Activated T-cell treated with anti-CD3 and anti-CD28 coated beads, Interleukin-2, amount 50 U/mL, for 1 hour (primary cell): ENCODE results near the gene C12orf50.
"Not testable (repeated sequence)": the region's sequence is repeated elsewhere in the genome, so short reads cannot be mapped to it uniquely, and the experiment has no call there.

Source experiments
- DNase-seq: peaks from one replicate; pipeline ENCODE4 v3.0.0-alpha.2; 2020

Gene C12orf50

DNA sequence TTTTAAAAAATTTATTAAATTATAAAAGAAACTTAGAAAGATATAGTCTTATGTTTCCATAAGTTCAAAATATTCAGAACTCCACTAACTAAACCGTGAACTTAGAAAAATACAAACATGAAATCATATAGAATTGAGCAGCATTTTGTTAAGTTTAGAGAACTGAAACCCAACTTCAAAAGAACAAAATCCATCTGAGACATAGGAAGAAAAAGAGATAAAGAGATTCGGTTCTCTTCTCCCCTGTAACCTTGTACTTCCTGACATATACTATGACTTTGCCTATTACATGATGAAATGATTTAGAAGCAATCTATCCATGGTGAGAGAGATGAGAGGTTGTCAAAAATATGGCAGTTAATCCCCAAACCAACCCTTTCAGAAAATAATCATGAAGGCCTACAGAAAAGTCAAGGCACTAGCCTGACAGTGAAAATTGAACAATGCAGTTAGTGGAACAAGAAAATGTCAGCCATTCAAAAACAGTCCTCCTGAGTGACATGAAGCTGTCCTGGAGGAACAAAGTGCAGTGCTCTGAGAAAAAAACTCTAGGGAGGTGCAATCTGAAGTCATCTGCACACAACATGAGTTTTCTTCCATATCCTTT lies 44.0 kb downstream of the C12orf50 start:
- DNase-seq: no peak

DNA sequence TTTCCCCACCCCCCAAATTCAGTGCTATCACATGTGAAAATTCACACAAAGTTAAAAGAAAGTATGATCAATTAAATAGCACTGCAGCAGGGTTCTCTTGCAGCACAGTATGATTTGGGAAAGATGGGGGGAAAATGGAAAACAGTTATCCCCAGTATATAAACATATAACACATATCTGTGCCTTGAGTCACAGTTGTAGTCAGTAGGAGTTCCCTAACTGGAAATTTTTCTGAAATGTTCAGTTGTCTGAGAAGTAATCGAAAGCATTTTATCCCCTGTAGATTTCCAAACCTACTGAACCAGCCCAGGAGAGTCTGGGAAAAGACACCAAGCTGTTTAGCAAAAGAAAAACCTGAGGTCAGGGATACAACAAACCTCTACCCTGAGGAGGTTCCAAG lies 47.0 kb downstream of the C12orf50 start:
- no peak for DNase-seq

DNA sequence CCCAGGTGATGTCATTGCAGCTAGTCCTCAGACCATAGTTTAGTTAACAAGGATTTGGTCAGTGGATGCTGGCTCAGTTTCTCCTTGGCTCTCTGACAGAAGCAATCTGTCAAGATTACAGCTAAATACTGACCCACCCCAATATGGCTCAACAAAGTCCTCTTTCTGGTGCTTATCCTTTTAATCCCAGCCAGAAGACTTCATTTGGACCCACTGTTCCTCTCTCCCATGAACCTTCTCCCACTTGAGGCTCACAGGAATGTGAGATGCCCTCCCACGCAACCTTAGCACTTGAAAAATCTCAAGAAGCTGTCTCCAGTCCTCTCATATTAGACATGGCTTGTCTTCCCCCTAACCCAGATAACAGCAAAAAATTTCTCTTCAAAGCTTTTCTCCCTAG lies 47.7 kb downstream of the C12orf50 start:
- no peak for DNase-seq

DNA sequence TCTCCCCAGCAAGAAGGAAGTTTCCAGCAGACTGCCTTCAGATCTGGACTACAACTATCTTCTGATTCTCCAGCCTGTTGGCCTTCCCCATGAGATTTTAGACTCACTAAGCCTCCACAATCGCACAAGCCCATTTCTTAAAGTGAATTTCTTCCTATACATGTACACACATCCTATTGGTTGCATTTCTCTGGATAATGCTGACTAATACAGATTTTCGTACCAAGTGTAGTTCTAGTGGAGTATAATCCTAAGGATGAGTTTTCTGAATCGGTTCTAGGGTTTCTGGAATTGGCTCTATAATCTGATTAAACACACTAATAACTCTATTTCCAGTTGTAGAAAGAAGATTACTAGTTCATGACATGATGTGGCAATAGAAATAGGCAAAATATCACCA lies 53.3 kb downstream of the C12orf50 start:
- no peak for DNase-seq

DNA sequence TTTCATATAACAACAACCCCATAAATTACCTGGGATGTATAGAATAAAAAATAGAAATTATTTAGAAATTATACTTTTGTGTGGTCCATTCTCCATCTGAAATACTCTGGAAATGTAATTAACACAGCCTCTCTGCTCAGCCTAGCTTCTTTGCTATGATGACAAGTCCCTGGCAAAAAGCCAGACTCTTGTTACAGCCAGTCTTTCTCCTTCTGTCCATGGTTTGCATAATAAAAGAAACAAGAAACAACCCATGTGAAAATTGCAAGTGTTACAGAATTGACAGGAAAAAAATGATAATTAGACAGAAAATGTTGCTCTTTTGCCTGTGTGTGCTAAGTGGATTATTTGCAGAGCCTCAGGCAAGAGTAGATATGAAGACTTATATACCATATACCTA lies 61.3 kb downstream of the C12orf50 start:
- no peak for DNase-seq

DNA sequence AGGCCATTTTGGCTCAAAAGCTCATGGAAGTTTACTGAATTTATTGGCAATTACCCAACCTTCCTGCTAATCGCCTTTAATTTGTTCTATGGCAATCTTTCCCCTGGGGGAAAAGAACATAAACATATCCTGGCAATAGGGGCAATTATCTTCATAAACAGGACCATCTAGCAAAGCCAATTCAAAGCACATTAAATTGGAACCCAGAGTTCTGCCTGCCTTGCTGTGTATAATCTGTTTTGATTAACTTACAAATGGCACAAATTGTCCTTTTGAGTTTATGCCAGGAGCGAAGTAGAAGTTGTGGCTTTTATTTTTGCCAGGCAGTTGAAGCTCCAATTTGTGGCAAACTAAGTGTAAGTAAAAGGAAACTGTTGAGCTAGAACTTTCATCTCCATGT lies 68.6 kb downstream of the C12orf50 start:
- no peak for DNase-seq

DNA sequence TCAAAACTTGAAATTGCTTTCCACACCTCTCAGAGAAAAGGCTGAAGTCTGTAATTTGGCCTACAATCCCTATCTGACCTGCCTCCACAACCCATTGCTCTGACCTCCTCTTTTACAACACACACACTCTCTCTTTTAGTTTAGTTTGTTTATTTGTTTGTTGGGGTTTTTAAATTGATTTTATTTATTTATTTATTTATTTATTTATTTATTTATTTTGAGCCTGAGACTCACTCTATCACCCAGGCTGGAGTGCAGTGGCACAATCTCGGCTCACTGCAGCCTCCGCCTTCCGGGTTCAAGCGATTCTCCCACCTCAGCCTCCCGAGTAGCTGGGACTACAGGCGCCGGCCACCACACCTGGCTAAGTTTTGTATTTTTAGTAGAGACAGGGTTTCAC lies 75.2 kb downstream of the C12orf50 start:
- DNase-seq: not testable (repeated sequence)

DNA sequence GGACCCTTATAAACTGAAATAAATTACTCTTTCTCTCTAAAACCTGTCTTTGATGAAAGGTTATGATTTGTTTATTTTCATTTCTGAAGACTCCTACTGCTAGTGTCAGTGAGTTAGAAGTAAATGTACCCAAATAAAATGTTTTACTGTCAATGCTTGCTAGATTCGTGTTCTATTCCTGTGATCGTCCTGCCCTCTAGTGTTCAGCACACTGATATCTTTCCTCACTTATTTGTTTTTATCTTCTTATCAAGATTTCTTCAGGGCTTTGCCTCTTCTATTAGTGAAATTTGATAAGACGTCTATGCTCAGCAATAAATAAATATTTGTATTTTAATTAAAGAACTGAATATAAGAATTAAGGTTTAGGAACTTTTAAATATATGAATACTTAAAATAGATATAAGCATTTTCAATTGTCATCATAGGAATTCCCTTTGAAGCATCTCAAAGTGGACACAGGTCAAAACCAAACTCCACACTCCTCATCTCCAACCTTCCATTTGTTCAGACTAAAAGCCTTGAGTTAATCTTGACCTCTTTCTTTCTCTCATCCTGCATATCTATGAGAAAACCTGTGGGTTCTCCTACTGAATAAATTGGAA lies 75.8 kb downstream of the C12orf50 start:
- DNase-seq: no peak

DNA sequence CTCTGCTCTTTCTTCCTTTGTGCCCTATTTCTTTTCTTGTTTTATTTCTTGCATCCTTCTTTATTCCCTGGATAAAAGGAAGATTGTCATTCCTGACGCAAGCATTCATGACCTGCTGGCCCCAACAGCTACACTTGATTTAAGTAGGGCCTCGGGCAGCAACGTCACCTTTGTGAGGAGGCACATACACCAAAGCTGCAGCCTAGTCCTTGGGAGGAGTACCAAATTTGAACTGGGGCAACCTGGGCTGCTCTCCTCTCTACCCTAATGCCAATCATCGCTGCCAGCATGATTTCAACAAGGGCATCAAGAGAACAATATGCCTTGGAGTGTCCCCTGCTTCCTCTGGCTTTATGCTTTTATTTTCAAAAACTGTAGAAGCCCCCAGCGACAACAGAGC lies 76.4 kb downstream of the C12orf50 start:
- DNase-seq: no peak

DNA sequence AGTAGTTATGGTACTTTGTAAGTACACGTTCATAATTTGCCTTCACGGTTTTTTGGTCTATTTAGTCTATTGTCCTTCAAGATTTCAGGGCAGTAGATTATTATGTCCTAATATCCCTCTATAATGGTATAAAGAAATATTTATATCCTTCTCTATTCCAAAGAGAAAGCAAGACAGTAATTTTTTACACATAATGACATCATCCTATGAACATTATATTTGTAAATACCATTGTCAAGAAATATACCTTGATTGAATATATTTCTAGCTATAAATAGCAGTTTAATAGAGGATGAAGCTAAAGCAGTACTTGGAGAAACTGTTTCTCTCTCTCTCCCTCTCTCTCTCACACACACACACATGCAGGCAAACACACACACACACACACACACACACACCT lies 77.0 kb downstream of the C12orf50 start:
- DNase-seq: no peak

DNA sequence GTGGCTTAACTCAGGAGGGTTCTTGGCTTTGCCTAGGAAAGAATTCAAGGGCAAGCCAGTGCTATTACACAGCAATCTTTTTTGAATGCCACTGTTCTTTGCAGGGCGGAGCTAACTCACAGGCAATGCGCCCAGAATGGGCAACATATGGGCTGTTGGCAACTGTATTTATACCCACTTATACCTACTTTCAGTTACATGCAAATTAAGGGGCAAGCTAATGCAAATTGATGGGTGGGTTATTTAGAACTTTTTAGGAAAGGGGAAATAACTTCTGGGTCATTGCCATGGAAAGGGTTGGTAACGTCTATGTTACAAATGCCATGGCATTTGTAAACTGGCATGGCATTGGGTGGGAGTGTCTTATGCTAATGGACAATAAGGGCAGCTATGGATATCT lies 85.4 kb downstream of the C12orf50 start:
- DNase-seq: no peak

DNA sequence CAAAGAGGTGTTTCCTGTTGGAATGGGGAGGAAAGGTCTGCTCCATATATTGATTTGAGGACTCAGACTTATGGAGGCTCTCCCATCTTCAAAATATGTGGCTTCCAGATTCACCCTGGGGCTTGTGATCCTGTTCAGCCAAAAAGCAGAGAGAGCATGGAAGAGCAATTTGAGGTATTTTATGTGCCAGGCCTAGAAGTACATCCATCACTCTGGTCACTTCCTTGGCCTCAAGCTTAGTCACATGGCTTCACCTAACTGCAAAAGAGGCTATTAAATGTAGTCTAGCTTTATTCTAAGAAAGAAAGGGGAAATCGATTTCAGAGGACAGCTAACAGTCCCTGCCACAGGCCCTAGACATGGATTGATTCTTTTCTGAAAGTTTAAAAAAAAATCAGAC lies 86.2 kb downstream of the C12orf50 start:
- DNase-seq: no peak

DNA sequence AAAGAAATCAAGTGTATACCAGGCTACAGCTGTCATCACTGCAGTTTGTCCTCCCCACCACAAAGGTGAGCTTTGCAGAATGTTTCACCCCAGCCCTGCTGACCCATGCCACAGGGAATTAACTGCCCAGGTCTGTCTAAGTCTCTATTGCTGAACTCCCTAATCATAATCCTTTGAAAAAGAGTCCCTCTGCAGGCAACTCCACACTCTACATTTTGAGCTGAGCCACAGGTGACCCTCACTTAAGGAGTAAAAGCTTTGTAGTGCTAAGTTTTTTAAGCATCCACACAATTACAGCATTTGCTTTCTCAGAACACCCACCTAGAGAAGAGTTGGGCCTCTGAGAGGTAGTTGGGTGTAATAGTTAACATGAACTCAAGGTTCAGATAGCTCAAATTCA lies 90.0 kb downstream of the C12orf50 start:
- DNase-seq: no peak

DNA sequence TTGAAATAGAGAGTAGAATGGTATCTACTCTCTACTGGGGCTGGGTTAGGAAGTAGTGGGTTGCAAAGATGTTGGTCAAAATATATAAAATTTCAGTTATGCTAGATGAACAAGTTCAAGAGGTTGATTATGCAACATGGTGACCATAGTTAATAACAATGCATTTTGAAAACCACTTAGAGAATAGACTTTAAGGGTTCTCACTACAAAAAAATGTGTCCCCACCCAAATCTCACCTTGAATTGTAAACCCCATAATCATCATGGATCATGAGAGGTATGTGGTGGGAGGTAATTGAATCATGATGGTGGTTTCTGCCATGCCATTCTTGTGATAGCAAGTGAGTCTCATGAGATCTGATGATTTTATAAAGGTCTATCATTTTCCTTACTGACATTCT lies 94.0 kb downstream of the C12orf50 start:
- DNase-seq: no peak

DNA sequence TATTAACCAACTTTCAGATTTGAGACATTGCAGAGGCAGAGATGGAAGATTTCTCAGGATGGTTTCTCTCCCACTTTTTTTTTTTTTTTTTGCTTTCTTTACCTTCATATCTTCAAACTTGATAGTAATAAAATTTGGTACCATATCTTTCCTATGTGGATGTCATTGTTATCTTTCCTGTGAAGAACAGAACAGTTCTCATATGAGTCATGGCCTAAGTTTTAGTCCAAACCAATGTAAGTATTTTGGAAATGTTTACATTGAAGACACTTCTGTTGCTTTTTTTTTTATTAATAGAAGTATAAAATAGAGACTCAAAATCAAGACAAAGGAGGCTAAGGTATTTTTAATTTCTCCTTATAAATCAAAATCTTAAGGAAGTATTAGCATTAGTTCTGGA lies 95.2 kb downstream of the C12orf50 start:
- DNase-seq: no peak

DNA sequence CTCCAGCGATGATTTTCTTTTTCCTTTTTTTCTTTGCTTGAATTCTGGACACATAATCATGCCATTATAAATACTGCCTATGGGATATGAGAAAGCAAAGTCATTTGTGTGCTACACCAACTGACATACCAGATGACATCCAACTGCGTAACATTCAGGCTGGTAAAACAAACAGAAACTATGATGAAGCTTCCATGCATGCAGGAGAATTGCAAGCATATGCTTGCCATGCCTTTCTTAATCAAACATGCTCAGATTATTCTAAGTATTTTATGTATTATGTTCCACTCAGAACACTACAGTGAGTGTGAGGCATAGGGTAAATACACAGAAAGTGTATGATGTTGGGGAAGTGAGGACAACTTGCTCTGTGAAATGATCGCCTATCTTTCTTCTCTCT lies 97.4 kb downstream of the C12orf50 start:
- no peak for DNase-seq

DNA sequence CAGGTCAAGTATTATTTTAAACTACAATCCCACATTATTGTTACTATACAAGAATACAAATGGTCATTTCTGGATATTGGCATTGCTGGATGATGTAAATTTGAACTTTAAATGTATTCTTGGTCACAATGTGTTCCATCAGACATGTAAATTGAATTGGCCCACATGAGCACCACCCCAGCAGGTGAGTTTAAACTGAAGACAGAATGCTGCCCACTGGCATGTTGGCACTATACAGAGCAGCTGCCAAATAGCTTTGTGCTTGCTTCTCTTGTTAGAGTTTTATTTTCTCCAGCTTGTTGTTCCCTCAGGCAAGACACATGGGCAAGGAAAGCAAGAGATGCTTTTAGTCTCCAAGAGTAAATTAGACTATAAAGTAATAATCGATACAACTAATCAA lies 98.6 kb downstream of the C12orf50 start:
- no peak for DNase-seq
